Breast epithelium (tissue), 3 donors: Measurements from ENCODE around the gene WNK2.

Experiments
- CTCF ChIP-seq, 3 donors: fragments of 450-650 bp; IDR thresholded peaks; one replicate each; pipeline ENCODE4 v1.5.1; 2016 to 2017; ENCODE audit warnings: antibody characterized with exemption in 3 of 3, mild to moderate bottlenecking in 3 of 3, moderate library complexity in 3 of 3
- POLR2A ChIP-seq: fragments of 450-650 bp; IDR thresholded peaks from one replicate; pipeline ENCODE4 v1.6.1; 2016; ENCODE audit warnings: antibody characterized with exemption, mild to moderate bottlenecking, moderate library complexity

DNA sequence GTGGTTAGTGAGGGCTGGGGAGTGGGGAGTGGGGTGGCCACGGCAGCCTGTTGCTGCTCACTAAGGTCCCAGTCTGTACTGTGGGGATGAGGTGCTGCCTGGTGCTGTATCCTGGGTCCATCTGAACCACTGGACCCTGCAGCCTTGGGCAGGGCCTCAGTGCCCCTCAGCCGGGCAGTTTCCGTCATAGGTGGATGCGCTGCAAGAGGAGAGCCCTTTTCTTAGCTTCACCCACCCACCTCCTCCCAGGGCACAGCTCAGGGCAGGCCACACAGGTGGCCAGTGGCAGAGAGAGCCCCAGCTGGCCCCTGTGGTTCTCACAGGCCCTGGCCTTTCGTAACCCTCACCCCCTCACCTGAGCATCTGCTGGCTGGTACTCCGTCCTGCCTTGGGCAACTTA, 46.2 kb downstream of the WNK2 start:
- no peak for TF ChIP-seq CTCF (IDR thresholded peaks at IDR 0.05)
- no peak for TF ChIP-seq POLR2A
